Measurements from ENCODE around the gene NME7. TPM values are rescaled to one million over a fixed set of nuclear protein-coding genes. Genes with fewer than 3 reads are reported as not detected.

Gene NME7
- total and polyA plus RNA-seq, 4 donors = 7.8 to 26.5 (median 9.4) TPM

DNA sequence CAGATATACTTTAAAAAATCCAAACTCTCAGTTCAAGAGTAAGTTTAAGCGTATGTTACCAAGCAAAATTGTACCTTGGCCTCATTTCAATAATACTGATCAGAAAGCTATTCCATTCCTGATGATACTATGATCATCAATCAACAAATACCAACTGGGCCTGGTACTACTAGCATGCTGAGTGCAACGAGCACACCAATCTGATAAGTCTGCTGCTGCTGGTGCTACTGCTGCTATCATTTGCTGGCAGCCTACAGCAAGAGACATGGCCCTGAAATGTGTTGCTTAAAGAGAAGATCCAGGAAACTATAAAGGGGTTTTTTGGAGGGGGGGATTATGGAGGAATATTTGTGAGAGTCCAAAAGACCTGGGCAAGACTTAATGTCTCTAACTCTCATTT, 39.7 kb downstream of the NME7 start:
- H3K27me3 ChIP-seq (ENCODE audit: control insufficient read depth in 4 of 4, insufficient read depth in 4 of 4, low read length in 3 of 4) = no peaks in the 10 kb centered on the region
- H3K36me3 ChIP-seq (ENCODE audit: control insufficient read depth in 4 of 4, insufficient read depth in 3 of 4, low read depth in 1 of 4, low read length in 3 of 4) = no peaks in the 10 kb centered on the region
- no peak overlapping the region for H3K27ac ChIP-seq (ENCODE audit: low read depth in 1 of 2, low read length in 2 of 2)
- peaks cover 0 to 3% (median 0%) of the 10 kb centered on the region in 4 donors for H3K4me1 ChIP-seq (ENCODE audit: control insufficient read depth in 4 of 4, insufficient read depth in 4 of 4, low read length in 3 of 4)
- 96% methylated on average over 2 of the region's 2 CpGs for WGBS
- DNase-seq (ENCODE audit: low spot score) = no peak
- H3K9ac ChIP-seq (ENCODE audit: low read depth in 1 of 2, low read length in 2 of 2) = no peak overlapping the region
- no peaks in the 10 kb centered on the region for H3K9me3 ChIP-seq (ENCODE audit: control insufficient read depth in 4 of 4, low read length in 3 of 4)
- H3K4me3 ChIP-seq (ENCODE audit: low read depth in 1 of 3, low read length in 3 of 3) = no peak overlapping the region
- TF ChIP-seq, protein P1, sequence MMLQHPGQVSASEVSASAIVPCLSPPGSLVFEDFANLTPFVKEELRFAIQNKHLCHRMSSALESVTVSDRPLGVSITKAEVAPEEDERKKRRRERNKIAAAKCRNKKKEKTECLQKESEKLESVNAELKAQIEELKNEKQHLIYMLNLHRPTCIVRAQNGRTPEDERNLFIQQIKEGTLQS (IDR thresholded peaks at IDR 0.05) = no peak
- TF ChIP-seq GABPA (IDR thresholded peaks at IDR 0.05 in 1 of 2, conservative IDR thresholded peaks at IDR 0.05 in 1 of 2) = no peak

DNA sequence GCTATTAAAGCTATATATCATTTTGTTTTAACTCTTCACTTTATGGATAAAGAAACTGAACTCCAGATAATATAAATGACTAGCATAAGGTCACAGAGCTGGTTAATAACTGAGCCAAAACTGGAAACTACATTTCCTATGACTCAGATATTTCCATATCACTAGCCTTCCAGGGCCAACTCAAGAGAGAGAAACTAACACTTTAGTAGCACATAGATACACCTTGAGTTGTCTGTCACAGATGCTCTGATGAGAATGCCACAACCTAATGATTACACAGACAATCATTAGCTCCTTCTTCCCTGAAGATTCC, 40.7 kb downstream of the NME7 start:
- TF ChIP-seq, protein P2, sequence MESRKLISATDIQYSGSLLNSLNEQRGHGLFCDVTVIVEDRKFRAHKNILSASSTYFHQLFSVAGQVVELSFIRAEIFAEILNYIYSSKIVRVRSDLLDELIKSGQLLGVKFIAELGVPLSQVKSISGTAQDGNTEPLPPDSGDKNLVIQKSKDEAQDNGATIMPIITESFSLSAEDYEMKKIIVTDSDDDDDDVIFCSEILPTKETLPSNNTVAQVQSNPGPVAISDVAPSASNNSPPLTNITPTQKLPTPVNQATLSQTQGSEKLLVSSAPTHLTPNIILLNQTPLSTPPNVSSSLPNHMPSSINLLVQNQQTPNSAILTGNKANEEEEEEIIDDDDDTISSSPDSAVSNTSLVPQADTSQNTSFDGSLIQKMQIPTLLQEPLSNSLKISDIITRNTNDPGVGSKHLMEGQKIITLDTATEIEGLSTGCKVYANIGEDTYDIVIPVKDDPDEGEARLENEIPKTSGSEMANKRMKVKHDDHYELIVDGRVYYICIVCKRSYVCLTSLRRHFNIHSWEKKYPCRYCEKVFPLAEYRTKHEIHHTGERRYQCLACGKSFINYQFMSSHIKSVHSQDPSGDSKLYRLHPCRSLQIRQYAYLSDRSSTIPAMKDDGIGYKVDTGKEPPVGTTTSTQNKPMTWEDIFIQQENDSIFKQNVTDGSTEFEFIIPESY (IDR thresholded peaks at IDR 0.05) = no peak
- TF ChIP-seq NR2F2 (IDR thresholded peaks at IDR 0.05) = no peak
- no peak overlapping the region for H3K27ac ChIP-seq (ENCODE audit: low read depth in 1 of 2, low read length in 2 of 2)
- no peaks in the 10 kb centered on the region for H3K9me3 ChIP-seq (ENCODE audit: control insufficient read depth in 4 of 4, low read length in 3 of 4)
- H3K4me1 ChIP-seq (ENCODE audit: control insufficient read depth in 4 of 4, insufficient read depth in 4 of 4, low read length in 3 of 4) = peaks cover 0 to 3% (median 0%) of the 10 kb centered on the region in 4 donors
- H3K4me3 ChIP-seq (ENCODE audit: low read depth in 1 of 3, low read length in 3 of 3) = no peak overlapping the region
- no peak overlapping the region for H3K9ac ChIP-seq (ENCODE audit: low read depth in 1 of 2, low read length in 2 of 2)
- no peak for DNase-seq (ENCODE audit: low spot score)
- H3K36me3 ChIP-seq (ENCODE audit: control insufficient read depth in 4 of 4, insufficient read depth in 3 of 4, low read depth in 1 of 4, low read length in 3 of 4) = no peaks in the 10 kb centered on the region
- H3K27me3 ChIP-seq (ENCODE audit: control insufficient read depth in 4 of 4, insufficient read depth in 4 of 4, low read length in 3 of 4) = no peaks in the 10 kb centered on the region

DNA sequence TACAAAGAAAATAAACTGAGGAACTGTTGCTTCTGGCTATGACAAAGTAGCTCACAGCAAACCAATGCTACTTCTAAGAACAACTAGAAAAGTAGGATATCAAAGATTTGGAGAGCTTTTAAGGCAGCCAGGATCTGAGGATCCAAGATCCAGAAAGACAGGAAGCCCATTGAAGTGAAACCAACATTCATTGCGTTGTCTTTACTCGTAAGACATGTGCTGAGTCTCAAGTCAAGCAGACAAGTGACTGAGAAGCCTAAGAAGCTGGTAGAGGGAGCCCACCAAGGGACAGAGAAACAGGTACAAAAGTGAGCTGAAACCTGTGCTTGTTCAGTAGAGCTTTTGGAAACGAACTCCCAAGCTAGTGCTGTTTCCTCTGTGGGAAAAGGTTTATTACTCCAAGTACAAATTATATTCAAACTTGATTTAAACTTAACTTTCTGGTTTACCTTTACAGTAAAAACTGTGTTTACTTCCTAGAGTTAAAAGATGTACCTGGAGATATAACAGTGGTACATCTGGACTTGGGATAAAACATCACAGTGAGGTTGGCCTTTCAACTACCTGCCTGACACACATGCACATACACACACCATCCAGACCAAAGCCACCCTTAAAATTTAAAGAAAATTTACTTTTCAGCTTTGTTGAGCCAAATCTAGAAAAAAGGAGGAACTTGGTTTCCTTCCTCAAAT, 41.2 kb downstream of the NME7 start:
- H3K9me3 ChIP-seq (ENCODE audit: control insufficient read depth in 4 of 4, low read length in 3 of 4) = no peaks in the 10 kb centered on the region
- H3K27ac ChIP-seq (ENCODE audit: low read depth in 1 of 2, low read length in 2 of 2) = no peak overlapping the region
- peaks cover 0 to 3% (median 0%) of the 10 kb centered on the region in 4 donors for H3K4me1 ChIP-seq (ENCODE audit: control insufficient read depth in 4 of 4, insufficient read depth in 4 of 4, low read length in 3 of 4)
- no peaks in the 10 kb centered on the region for H3K27me3 ChIP-seq (ENCODE audit: control insufficient read depth in 4 of 4, insufficient read depth in 4 of 4, low read length in 3 of 4)
- 74% methylated on average over 3 of the region's 3 CpGs for WGBS
- no peak for TF ChIP-seq RAD21 (IDR thresholded peaks at IDR 0.05)
- TF ChIP-seq, protein P2 (IDR thresholded peaks at IDR 0.05) = no peak
- no peak for TF ChIP-seq TAF1 (conservative IDR thresholded peaks at IDR 0.05)
- no peak for TF ChIP-seq HNF4A (conservative IDR thresholded peaks at IDR 0.05)
- no peak for TF ChIP-seq JUND (IDR thresholded peaks at IDR 0.05)
- TF ChIP-seq SP1 (IDR thresholded peaks at IDR 0.05) = no peak
- no peak overlapping the region for H3K9ac ChIP-seq (ENCODE audit: low read depth in 1 of 2, low read length in 2 of 2)
- no peaks in the 10 kb centered on the region for H3K36me3 ChIP-seq (ENCODE audit: control insufficient read depth in 4 of 4, insufficient read depth in 3 of 4, low read depth in 1 of 4, low read length in 3 of 4)
- H3K4me3 ChIP-seq (ENCODE audit: low read depth in 1 of 3, low read length in 3 of 3) = no peak overlapping the region
- no peak for DNase-seq (ENCODE audit: low spot score)

Measured in liver (tissue), 9 donors.